Liver (tissue), 9 donors: ENCODE data around the gene ENTHD1. TPM values are rescaled to one million over a fixed set of nuclear protein-coding genes. Genes with fewer than 3 reads are reported as not detected.
A peak's percentile ranks its signal among the peaks of the same experiment; 100 is the strongest.

Experiments used
- DNase-seq: peaks from one replicate; pipeline ENCODE4 v3.0.0-alpha.2; 2017; ENCODE audit warnings: low spot score
- H3K27ac ChIP-seq, 2 donors: one replicate each; pipeline ENCODE4 v1.7.0; 2013; ENCODE audit warnings: inconsistent platforms in 2 of 2, low read length in 2 of 2, control low read depth in 1 of 2, low read depth in 1 of 2, mild to moderate bottlenecking in 1 of 2
- H3K27me3 ChIP-seq, 4 donors: one replicate each; pipeline versions ENCODE4 v1.6.1 to v1.7.0; 2013; ENCODE audit warnings: low read length in 3 of 4, inconsistent platforms in 1 of 4, mild to moderate bottlenecking in 1 of 4, moderate library complexity in 1 of 4; ENCODE audit not compliant: control insufficient read depth in 4 of 4, insufficient read depth in 4 of 4
- H3K36me3 ChIP-seq, 4 donors: one replicate each; pipeline versions ENCODE4 v1.6.1 to v1.7.0; 2013; ENCODE audit warnings: low read length in 3 of 4, mild to moderate bottlenecking in 3 of 4, low read depth in 1 of 4, moderate library complexity in 1 of 4; ENCODE audit not compliant: control insufficient read depth in 4 of 4, insufficient read depth in 3 of 4
- H3K4me1 ChIP-seq, 4 donors: one replicate each; pipeline versions ENCODE4 v1.6.1 to v1.7.0; 2013; ENCODE audit warnings: low read length in 3 of 4, mild to moderate bottlenecking in 3 of 4, moderate library complexity in 1 of 4; ENCODE audit not compliant: control insufficient read depth in 4 of 4, insufficient read depth in 4 of 4
- H3K4me3 ChIP-seq, 3 donors: one replicate each; pipeline versions ENCODE4 v1.6.1 to v1.7.0; 2013; ENCODE audit warnings: low read length in 3 of 3, control low read depth in 1 of 3, low read depth in 1 of 3, mild to moderate bottlenecking in 1 of 3
- H3K9ac ChIP-seq, 2 donors: one replicate each; pipeline ENCODE4 v1.7.0; 2013; ENCODE audit warnings: low read length in 2 of 2, mild to moderate bottlenecking in 2 of 2, moderate library complexity in 2 of 2, control low read depth in 1 of 2, low read depth in 1 of 2
- H3K9me3 ChIP-seq, 4 donors: one replicate each; pipeline versions ENCODE4 v1.6.1 to v1.7.0; 2013; ENCODE audit warnings: low read length in 3 of 4; ENCODE audit not compliant: control insufficient read depth in 4 of 4
- ATF3 ChIP-seq: IDR thresholded peaks from 2 replicates; pipeline ENCODE4 v1.6.1; 2016; ENCODE audit warnings: antibody characterized with exemption
- EGR1 ChIP-seq, 2 donors: IDR thresholded peaks; 2 replicates each; pipeline ENCODE4 v1.6.1; 2016 to 2018; ENCODE audit warnings: antibody characterized with exemption in 2 of 2, low read depth in 2 of 2
- FOXA1 ChIP-seq: IDR thresholded peaks from 2 replicates; pipeline ENCODE4 v1.6.1; 2016; ENCODE audit warnings: antibody characterized with exemption
- FOXA2 ChIP-seq: IDR thresholded peaks from 2 replicates; pipeline ENCODE4 v1.6.1; 2016; ENCODE audit warnings: antibody characterized with exemption
- GABPA ChIP-seq, 2 donors: IDR thresholded peaks in 1 of 2; conservative IDR thresholded peaks in 1 of 2; 2 replicates each; pipeline ENCODE4 v1.6.1; 2016; ENCODE audit warnings: antibody characterized with exemption in 2 of 2, mild to moderate bottlenecking in 1 of 2, moderate library complexity in 1 of 2
- HNF4A ChIP-seq, 2 donors: conservative IDR thresholded peaks; 2 replicates each; pipeline ENCODE4 v1.6.1; 2016; ENCODE audit warnings: antibody characterized with exemption in 2 of 2, mild to moderate bottlenecking in 2 of 2
- HNF4G ChIP-seq: IDR thresholded peaks from 2 replicates; pipeline ENCODE4 v1.6.1; 2016; ENCODE audit warnings: antibody characterized with exemption
- JUND ChIP-seq, 2 donors: IDR thresholded peaks; 2 replicates each; pipeline ENCODE4 v1.6.1; 2016; ENCODE audit warnings: antibody characterized with exemption in 2 of 2
- NR2F2 ChIP-seq: IDR thresholded peaks from 2 replicates; pipeline ENCODE4 v1.6.1; 2016; ENCODE audit warnings: antibody characterized with exemption
- RAD21 ChIP-seq, 2 donors: IDR thresholded peaks; 2 replicates each; pipeline ENCODE4 v1.6.1; 2016; ENCODE audit warnings: antibody characterized with exemption in 2 of 2, mild to moderate bottlenecking in 2 of 2
- REST ChIP-seq: IDR thresholded peaks from 2 replicates; pipeline ENCODE4 v1.6.1; 2016; ENCODE audit warnings: antibody characterized with exemption, mild to moderate bottlenecking
- RXRA ChIP-seq, 2 donors: IDR thresholded peaks; 2 replicates each; pipeline ENCODE4 v1.6.1; 2017 to 2018; ENCODE audit warnings: antibody characterized with exemption in 2 of 2, mild to moderate bottlenecking in 1 of 2
- SP1 ChIP-seq: IDR thresholded peaks from 2 replicates; pipeline ENCODE4 v1.6.1; 2018; ENCODE audit warnings: antibody characterized with exemption, mild to moderate bottlenecking
- TAF1 ChIP-seq: conservative IDR thresholded peaks from 2 replicates; pipeline ENCODE4 v1.6.1; 2016; ENCODE audit warnings: antibody characterized with exemption, mild to moderate bottlenecking
- YY1 ChIP-seq: IDR thresholded peaks from 2 replicates; pipeline ENCODE4 v1.6.1; 2016; ENCODE audit warnings: antibody characterized with exemption, mild to moderate bottlenecking
- ZBTB33 ChIP-seq: IDR thresholded peaks from 2 replicates; pipeline ENCODE4 v1.6.1; 2016; ENCODE audit warnings: antibody characterized with exemption
- WGBS: extraction: QIAGEN DNeasy Blood & Tissue Kit; methylation state at CpG from one replicate; pipeline ENCODE4 v1.1.7; 2013; 5-methylcytosine and 5-hydroxymethylcytosine counted together
- polyA plus RNA-seq, 2 donors: library from polyadenylated mRNA; stranded (reverse) in 1 of 2; unstranded in 1 of 2; fragments of 200-250 nt in 1 of 2; fragments of >200 nt in 1 of 2; fragmentation: Nextera tagmentation in 1 of 2; extraction: Ambion mirVana in 1 of 2; gene quantifications; one replicate each; pipeline versions ENCODE4 v1.2.1 to v1.2.3, GENCODE V29; 2013 to 2015
- total RNA-seq, 2 donors: library from RNA; depleted of rRNA; stranded (reverse); fragments of >200 nt; gene quantifications; one replicate each; pipeline ENCODE4 v1.2.3, GENCODE V29; 2014
- TF ChIP-seq, protein P1 (sequence below): fragments of 150-350 bp; IDR thresholded peaks from 2 replicates; pipeline ENCODE4 v1.5.1; 2017; ENCODE audit warnings: improper control_type of control experiment, low read depth, low read length; ENCODE audit not compliant: missing input control
- TF ChIP-seq, protein P2 (sequence below): IDR thresholded peaks from 2 replicates; pipeline ENCODE4 v1.6.1; 2016; ENCODE audit warnings: antibody characterized with exemption
- donor health status: healthy.
- donor health status: healthy.
- donor health status: healthy.
- donor health status: healthy.
- donor health status: healthy.

The ENTHD1 gene
- total and polyA plus RNA-seq, 4 donors, result not detected

DNA sequence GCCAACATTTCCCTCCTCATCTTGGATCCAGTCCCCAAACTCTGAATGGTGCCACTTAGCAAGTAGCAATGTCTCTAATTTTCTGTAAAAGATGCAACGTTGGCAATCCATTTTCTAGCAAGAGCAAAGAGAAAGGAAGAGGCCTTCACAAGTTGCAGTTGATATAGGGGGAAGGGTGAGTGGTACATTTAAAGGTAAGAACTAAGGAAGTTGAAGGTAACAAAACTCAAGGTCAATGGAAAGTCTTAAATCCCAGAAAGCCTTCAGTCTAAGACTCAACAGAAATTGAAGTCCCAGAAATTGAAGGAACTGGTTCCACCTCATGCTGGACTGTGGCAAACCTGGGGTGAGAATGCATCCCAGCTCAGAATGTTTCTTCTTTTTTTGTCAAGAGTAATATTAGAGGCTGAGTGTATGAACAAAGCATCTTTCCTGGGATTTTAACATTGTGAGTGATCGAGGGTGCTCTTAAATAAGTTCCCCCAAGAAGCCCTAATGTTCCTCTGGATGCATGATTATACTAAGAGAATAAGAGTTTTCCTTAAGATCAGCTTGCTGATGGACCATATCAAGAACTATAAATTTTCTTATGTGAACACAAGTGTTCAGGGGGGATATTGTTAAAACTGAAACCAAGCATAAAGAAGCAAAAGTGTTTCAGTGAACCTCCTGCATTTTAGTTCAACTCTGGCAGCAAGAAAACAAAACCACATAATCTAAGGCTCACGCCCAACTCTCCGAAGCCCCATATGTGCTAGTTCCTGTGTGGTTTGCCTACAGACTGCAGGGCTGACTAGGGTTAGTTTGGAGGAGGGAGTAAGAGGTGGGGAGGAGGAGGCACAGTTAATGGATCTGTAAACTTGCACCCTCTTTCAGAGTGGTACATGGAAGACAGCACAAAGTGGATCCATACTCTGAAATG, 7.0 kb upstream of the ENTHD1 start, which contains the start of gene GRAP2:
Gene GRAP2 (plus strand): TSS at position 779 of the 922 bp plus-strand sequence. CDS start 46,023 bp downstream, outside the sequence.
- peak within 1 kb of the TSS in 1 of 2 donors; percentile 50 for H3K9ac ChIP-seq
- 74% methylated on average over 4 of the region's 4 CpGs for WGBS
- no peak within 1 kb of the TSS for H3K4me3 ChIP-seq
- H3K27ac ChIP-seq, result no peak within 1 kb of the TSS
- peaks cover 0 to 2% (median 0%) of the 10 kb centered on the region in 4 donors for H3K27me3 ChIP-seq
- TF ChIP-seq JUND (IDR thresholded peaks at IDR 0.05) (no peak), HNF4G (no peak), RAD21 (IDR thresholded peaks at IDR 0.05) (no peak), ZBTB33 (no peak), NR2F2 (no peak), RXRA (IDR thresholded peaks at IDR 0.05) (no peak), REST (no peak), FOXA1 (no peak), ATF3 (no peak), HNF4A (conservative IDR thresholded peaks at IDR 0.05) (no peak), TAF1 (no peak), GABPA (IDR thresholded peaks at IDR 0.05 in 1 of 2, conservative IDR thresholded peaks at IDR 0.05 in 1 of 2) (no peak), EGR1 (IDR thresholded peaks at IDR 0.05; ENCODE audit: low read depth in 2 of 2) (no peak), FOXA2 (no peak), SP1 (no peak), YY1 (no peak)
- TF ChIP-seq, protein P1, sequence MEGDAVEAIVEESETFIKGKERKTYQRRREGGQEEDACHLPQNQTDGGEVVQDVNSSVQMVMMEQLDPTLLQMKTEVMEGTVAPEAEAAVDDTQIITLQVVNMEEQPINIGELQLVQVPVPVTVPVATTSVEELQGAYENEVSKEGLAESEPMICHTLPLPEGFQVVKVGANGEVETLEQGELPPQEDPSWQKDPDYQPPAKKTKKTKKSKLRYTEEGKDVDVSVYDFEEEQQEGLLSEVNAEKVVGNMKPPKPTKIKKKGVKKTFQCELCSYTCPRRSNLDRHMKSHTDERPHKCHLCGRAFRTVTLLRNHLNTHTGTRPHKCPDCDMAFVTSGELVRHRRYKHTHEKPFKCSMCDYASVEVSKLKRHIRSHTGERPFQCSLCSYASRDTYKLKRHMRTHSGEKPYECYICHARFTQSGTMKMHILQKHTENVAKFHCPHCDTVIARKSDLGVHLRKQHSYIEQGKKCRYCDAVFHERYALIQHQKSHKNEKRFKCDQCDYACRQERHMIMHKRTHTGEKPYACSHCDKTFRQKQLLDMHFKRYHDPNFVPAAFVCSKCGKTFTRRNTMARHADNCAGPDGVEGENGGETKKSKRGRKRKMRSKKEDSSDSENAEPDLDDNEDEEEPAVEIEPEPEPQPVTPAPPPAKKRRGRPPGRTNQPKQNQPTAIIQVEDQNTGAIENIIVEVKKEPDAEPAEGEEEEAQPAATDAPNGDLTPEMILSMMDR, result no peak
- TF ChIP-seq, protein P2, sequence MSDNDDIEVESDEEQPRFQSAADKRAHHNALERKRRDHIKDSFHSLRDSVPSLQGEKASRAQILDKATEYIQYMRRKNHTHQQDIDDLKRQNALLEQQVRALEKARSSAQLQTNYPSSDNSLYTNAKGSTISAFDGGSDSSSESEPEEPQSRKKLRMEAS, result no peak
- no peaks in the 10 kb centered on the region for H3K9me3 ChIP-seq
- DNase-seq, result no peak
- no peaks in the 10 kb centered on the region for H3K36me3 ChIP-seq
- H3K4me1 ChIP-seq, result no peaks in the 10 kb centered on the region
